Neural progenitor cell (in vitro differentiated cells): ENCODE measurements around the gene OR2T35.
"Not testable (repeated sequence)": the region's sequence is repeated elsewhere in the genome, so short reads cannot be mapped to it uniquely, and the experiment has no call there.

Experiments used
- EZH2 ChIP-seq: fragments of 200-600 bp; sonication (generic); IDR thresholded peaks from 2 replicates; pipeline ENCODE4 v1.6.1; 2017; ENCODE audit warnings: antibody characterized with exemption, mild to moderate bottlenecking, moderate library complexity
- TF ChIP-seq, protein P1 (sequence below): fragments of 200-600 bp; sonication (generic); IDR thresholded peaks from 2 replicates; pipeline ENCODE4 v1.5.1; 2017; ENCODE audit warnings: antibody characterized with exemption, mild to moderate bottlenecking

DNA sequence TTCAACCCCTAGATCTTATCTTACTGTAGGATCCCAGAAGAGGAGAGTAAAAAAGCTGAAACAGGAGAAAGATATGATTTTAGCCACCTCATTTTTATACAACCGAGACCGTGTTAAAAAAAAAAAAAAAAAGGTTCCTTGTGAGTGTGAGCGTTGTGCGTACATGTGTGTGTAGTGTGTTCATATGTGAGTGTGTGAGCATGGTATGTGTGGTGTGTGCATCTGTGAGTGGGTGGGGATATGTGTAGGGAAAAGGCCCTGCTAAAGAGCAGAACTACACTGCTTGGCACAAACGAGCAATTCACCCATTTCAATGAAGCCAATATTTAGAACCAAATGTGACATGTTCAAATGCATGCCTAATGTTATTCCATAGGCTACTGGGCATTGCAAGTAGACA, 3.5 kb downstream of the OR2T35 start:
- TF ChIP-seq, protein P1, sequence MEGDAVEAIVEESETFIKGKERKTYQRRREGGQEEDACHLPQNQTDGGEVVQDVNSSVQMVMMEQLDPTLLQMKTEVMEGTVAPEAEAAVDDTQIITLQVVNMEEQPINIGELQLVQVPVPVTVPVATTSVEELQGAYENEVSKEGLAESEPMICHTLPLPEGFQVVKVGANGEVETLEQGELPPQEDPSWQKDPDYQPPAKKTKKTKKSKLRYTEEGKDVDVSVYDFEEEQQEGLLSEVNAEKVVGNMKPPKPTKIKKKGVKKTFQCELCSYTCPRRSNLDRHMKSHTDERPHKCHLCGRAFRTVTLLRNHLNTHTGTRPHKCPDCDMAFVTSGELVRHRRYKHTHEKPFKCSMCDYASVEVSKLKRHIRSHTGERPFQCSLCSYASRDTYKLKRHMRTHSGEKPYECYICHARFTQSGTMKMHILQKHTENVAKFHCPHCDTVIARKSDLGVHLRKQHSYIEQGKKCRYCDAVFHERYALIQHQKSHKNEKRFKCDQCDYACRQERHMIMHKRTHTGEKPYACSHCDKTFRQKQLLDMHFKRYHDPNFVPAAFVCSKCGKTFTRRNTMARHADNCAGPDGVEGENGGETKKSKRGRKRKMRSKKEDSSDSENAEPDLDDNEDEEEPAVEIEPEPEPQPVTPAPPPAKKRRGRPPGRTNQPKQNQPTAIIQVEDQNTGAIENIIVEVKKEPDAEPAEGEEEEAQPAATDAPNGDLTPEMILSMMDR, result not testable (repeated sequence)
- not testable (repeated sequence) for TF ChIP-seq EZH2
